Activated CD8-positive, alpha-beta T cell treated with anti-CD3 and anti-CD28 coated beads for 36 hours (primary cell): ENCODE measurements around the gene PAK5. TPM values are rescaled to one million over a fixed set of nuclear protein-coding genes. Genes with fewer than 3 reads are reported as not detected.

Experiments used
- ATAC-seq: fragments of 200-7000 bp; cut with Tn5 transposase; one replicate; pipeline ENCODE4 v1.10.0; 2021; ENCODE audit warnings: mild to moderate bottlenecking, moderate library complexity
- CTCF ChIA-PET: fragments of 350-600 bp; sonication (Branson Sonifier 250); formaldehyde crosslinking; loops from one replicate; lab custom pipeline; 2021; ENCODE audit warnings: antibody characterized with exemption; lab: Charles Lee
- POLR2A ChIA-PET: fragments of 350-600 bp; sonication (Branson Sonifier 250); formaldehyde crosslinking; loops from one replicate; lab custom pipeline; 2021; ENCODE audit warnings: antibody characterized with exemption; lab: Charles Lee
- DNase-seq: peaks from one replicate; pipeline ENCODE4 v3.0.0-alpha.2; 2020
- H3K27ac Mint-ChIP-seq: one replicate; pipeline ENCODE4 v1.8.0; 2021; ENCODE audit warnings: mild to moderate bottlenecking, mixed read lengths
- H3K27me3 Mint-ChIP-seq: one replicate; pipeline ENCODE4 v1.8.0; 2021; ENCODE audit warnings: mixed read lengths
- H3K36me3 Mint-ChIP-seq: one replicate; pipeline ENCODE4 v1.8.0; 2021; ENCODE audit warnings: low read depth, mixed read lengths
- H3K4me1 Mint-ChIP-seq: one replicate; pipeline ENCODE4 v1.8.0; 2021; ENCODE audit warnings: low read depth, mixed read lengths
- H3K4me3 Mint-ChIP-seq: one replicate; pipeline ENCODE4 v1.8.0; 2021; ENCODE audit warnings: mild to moderate bottlenecking, moderate library complexity, mixed read lengths
- H3K9me3 Mint-ChIP-seq: one replicate; pipeline ENCODE4 v1.8.0; 2021; ENCODE audit warnings: mixed read lengths
- CTCF ChIP-seq: fragments of 200-600 bp; IDR thresholded peaks from one replicate; pipeline ENCODE4 v1.8.0; 2022; ENCODE audit warnings: antibody characterized with exemption, mild to moderate bottlenecking
- intact Hi-C: fragments of 100-400 bp; cut with micrococcal nuclease; formaldehyde crosslinking; loops from one replicate; pipeline ENCODE4 v1.10.0; 2022
- total RNA-seq, 2 experiments: library from RNA; stranded (reverse); gene quantifications; one replicate each; pipeline ENCODE4 v1.2.3, GENCODE V29; 2021

The PAK5 gene
- total RNA-seq, 2 experiments from 2014 or later, result not detected

- H3K27ac Mint-ChIP-seq, result no peak overlapping the region
- no peak for DNase-seq
- POLR2A ChIA-PET, result no interaction called here
- no peaks in the 10 kb centered on the region for H3K9me3 Mint-ChIP-seq
- CTCF ChIA-PET, result interaction anchor here (1.1 to 2.3 kb wide), 2 partner anchors 11 to 220 kb away, joined by 3 to 6 read pairs; no protein-coding TSS in a partner anchor
- H3K4me3 Mint-ChIP-seq, result no peak overlapping the region
- no peaks in the 10 kb centered on the region for H3K36me3 Mint-ChIP-seq
- H3K27me3 Mint-ChIP-seq, result peaks cover 4% of the 10 kb centered on the region
- intact Hi-C loops, result no loop called here
- no peak for TF ChIP-seq CTCF
- no peaks in the 10 kb centered on the region for H3K4me1 Mint-ChIP-seq
- ATAC-seq, result no peak
Observed at GRCh38 chr20:9628589-9628988, 210.3 kb downstream of the PAK5 start.

GRCh38 chr20:9628141-9628540, 210.7 kb downstream of the PAK5 start:
- ATAC-seq, result no peak
- DNase-seq, result no peak
- Mint-ChIP-seq H3K27ac (no peak overlapping the region), H3K4me1 (no peaks in the 10 kb centered on the region), H3K4me3 (no peak overlapping the region), H3K9me3 (no peaks in the 10 kb centered on the region), H3K36me3 (no peaks in the 10 kb centered on the region), H3K27me3 (peaks cover 4% of the 10 kb centered on the region)
- ChIA-PET POLR2A (no interaction called here), CTCF (interaction anchor here (1.1 to 2.3 kb wide), 2 partner anchors 11 to 220 kb away, joined by 3 to 6 read pairs; no protein-coding TSS in a partner anchor)
- TF ChIP-seq CTCF, result no peak
- intact Hi-C loops, result no loop called here

GRCh38 chr20:9627219-9627618, 211.7 kb downstream of the PAK5 start:
- Mint-ChIP-seq H3K27me3 (peaks cover 4% of the 10 kb centered on the region), H3K27ac (no peak overlapping the region), H3K36me3 (no peaks in the 10 kb centered on the region), H3K4me3 (no peak overlapping the region), H3K9me3 (no peaks in the 10 kb centered on the region), H3K4me1 (no peaks in the 10 kb centered on the region)
- CTCF ChIA-PET, result interaction anchor here (0.6 to 2.3 kb wide), 2 partner anchors 219 to 529 kb away, joined by 3 to 6 read pairs; no protein-coding TSS in a partner anchor
- ATAC-seq (no peak), DNase-seq (no peak)
- intact Hi-C loops, result no loop called here
- no peak for TF ChIP-seq CTCF
- POLR2A ChIA-PET, result no interaction called here

GRCh38 chr20:9626357-9626756, 212.5 kb downstream of the PAK5 start:
- ATAC-seq (no peak), DNase-seq (no peak)
- Mint-ChIP-seq H3K36me3 (no peaks in the 10 kb centered on the region), H3K4me3 (no peak overlapping the region), H3K27ac (no peak overlapping the region), H3K27me3 (peaks cover 4% of the 10 kb centered on the region), H3K9me3 (no peaks in the 10 kb centered on the region), H3K4me1 (no peaks in the 10 kb centered on the region)
- intact Hi-C loops, result no loop called here
- no peak for TF ChIP-seq CTCF
- POLR2A ChIA-PET, result no interaction called here
- CTCF ChIA-PET, result interaction anchor here (2.3 kb wide), 1 partner anchor 218 kb away, joined by 6 read pairs; no protein-coding TSS in a partner anchor

- ATAC-seq (no peak), DNase-seq (no peak)
- Mint-ChIP-seq H3K27me3 (no peaks in the 10 kb centered on the region), H3K27ac (no peak overlapping the region), H3K9me3 (no peaks in the 10 kb centered on the region), H3K4me3 (no peak overlapping the region), H3K4me1 (no peaks in the 10 kb centered on the region), H3K36me3 (no peaks in the 10 kb centered on the region)
- POLR2A ChIA-PET, result no interaction called here
- CTCF ChIA-PET, result interaction anchor here (0.6 to 4.0 kb wide), 18 partner anchors 8 to 606 kb away, joined by 3 to 47 read pairs (median 4); no protein-coding TSS in a partner anchor
- no peak for TF ChIP-seq CTCF
- intact Hi-C loops, result loop anchor here (5.0 to 10.0 kb wide), 3 partner anchors 294 to 807 kb away; no protein-coding TSS in a partner anchor
Observed at GRCh38 chr20:9617940-9618339, 220.9 kb downstream of the PAK5 start.
